NCI-H128 (cell line): ENCODE data around the gene ZNF467.

Source experiments
- DNase-seq: peaks from one replicate; lab custom pipeline; 2025; ENCODE audit not compliant: unreplicated experiment; lab: John Stamatoyannopoulos, UW

The ZNF467 gene

DNA sequence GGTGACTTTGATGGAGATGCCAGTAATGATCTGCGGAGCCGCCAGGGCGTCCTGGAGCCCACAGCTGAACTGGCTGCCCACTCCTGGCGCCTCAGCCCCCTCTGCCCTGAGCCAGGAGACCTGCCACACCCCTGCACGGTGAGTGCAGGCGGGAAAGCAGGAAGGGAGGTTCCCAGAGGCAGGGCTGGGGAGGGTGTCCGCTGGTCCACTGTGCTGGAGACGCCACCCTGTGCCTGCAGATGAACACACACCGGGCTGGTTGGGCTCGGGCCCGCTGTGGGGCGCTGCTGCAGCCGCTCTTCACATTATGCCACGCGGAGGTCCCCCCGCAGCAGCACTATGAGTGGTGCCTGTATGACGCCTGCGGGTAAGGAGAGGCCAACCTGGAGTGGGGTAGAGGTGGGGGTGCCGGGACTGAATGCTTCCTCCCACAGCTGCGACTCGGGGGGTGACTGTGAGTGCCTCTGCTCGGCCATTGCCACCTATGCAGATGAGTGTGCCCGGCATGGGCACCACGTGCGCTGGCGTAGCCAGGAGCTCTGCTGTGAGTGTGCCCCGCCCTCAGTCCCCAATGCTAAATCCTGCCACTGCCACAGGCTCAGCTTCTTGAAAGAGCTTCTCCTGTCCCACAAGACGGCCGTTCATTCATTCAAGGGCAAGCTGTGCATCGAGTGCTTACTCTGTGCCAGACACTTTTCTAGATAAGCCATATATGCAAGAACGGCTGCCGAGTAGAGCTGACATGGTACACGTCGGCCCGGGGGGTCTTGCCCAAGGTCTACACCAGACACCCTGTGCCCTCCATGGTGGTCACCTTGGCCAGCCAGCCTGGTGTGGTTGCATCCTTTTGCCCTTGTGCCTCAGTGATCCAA lies 14.3 kb upstream of the ZNF467 start:
- peak; percentile 11 for DNase-seq

DNA sequence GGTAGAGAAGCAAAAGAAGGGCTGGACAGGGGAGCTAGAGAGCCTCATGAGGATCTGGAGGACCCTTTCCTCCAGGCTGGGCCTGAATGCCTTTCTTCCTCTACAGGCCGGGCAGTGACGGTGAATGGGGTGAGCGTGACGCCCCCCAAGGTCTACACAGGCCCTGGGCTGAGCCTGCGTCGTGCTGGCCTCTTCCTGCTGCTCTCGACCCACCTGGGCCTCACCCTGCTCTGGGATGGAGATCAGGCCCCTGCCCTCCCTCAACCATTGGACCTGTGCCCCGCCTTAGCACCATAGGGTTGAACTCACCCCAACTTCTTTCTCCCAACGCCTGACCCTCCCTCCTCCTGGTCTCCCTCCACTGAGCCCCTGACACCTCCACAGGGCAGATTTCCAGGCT lies 12.6 kb upstream of the ZNF467 start:
- no peak for DNase-seq

DNA sequence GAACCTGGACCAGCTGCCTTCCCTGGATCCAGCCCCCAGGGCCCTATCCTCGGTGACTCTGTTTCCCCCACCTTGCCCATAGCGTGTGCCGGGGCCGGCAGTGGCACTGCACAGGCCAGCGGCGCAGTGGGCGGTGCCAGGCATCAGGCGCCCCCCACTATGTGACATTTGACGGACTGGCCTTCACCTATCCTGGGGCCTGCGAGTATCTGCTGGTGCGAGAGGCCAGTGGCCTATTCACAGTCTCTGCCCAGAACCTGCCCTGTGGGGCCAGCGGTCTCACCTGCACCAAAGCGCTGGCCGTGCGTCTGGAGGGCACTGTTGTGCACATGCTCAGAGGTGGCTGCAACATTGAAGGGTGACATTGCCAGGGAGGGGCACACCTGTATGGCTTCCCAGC lies 12.0 kb upstream of the ZNF467 start:
- DNase-seq: no peak

DNA sequence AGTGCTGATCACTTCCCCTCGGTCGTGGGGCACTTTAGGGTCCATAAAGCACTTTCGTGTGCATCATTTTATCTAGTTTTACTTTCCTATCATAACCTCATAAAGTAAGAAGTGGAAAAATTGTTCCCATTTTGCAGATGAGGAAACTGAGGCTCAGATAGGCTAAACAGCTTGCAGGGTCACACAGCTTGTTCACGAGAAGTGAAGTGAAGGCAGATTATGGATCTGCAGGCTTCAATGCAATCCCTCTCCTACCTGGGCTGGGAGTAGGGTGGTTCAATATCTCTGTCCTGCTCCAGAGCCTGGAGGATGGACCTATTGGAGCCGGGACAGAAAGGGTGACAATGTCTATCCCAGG lies 10.8 kb upstream of the ZNF467 start:
- DNase-seq: no peak

DNA sequence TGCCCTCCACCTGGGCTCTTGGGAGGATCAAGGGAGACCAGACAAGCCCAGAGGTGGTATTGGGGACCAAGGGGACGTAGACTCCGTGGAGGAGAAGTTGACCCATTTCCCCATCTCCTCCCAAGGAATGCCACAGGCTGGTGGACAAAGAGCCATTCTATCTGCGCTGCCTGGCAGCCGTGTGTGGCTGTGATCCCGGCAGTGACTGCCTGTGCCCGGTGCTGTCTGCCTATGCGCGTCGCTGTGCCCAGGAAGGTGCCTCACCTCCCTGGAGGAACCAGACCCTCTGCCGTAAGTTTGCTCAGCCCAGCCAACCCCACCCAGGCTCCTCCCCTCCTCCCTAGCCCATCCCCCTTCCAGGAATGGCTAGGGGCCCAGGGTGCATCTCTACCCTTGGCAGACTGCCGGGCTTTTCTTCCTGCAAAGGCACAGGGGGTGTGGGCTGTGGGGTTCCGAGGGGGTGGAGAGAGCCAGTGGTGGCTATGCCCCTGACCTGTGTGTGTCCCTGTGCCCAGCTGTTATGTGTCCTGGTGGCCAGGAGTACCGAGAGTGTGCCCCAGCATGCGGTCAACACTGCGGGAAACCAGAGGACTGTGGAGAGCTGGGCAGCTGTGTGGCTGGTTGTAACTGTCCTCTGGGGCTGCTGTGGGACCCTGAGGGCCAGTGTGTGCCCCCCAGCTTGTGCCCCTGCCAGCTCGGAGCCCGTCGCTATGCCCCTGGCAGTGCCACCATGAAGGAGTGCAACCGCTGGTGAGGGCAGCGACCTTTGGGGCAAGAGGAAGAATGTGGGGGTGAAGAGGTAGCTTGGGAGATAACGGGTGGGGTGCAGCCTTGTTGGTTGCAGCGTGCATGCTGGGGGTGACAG lies 10.2 kb upstream of the ZNF467 start:
- DNase-seq: no peak

DNA sequence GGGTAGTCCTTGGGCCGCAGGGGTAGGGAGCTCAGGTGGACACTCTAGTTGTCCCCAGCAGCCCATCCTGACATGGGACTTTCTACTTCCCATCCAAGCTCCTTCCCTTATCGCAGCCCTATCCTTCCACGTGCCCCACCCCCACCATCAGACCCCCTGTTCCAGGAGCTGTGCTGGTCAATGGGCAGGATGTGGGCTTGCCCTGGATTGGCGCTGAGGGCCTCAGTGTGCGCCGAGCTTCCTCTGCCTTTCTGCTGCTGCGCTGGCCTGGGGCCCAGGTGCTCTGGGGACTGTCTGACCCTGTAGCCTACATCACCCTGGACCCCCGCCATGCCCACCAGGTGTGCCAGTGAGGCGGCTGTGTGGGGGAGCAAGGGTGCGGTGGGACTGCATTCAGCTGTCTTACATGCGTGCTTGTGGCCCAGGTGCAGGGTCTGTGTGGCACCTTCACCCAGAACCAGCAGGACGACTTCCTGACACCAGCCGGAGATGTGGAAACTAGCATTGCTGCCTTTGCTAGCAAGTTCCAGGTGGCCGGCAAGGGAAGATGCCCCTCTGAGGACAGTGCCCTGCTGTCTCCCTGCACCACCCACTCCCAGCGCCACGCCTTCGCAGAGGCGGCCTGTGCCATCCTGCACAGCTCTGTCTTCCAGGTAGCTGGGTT lies 9.4 kb upstream of the ZNF467 start:
- DNase-seq: no peak

DNA sequence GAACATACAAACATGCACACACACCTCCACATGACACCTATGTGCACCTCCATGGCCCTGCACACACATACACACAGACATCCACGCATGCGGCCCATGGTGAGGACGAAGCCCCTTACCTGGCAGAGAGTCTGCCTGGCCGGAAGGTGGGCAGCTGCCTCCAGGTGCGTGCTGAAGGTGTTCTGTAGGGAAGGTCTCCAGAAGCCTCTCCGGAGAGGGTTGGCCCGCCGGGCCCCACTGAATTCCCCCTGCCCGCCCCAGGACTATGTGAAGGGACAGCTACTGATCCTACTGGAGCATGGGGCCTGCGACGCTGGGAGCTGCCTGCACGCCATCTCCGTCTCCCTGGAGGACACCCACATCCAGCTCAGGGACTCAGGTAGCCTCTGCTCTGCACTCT lies 8.5 kb upstream of the ZNF467 start:
- no peak for DNase-seq

DNA sequence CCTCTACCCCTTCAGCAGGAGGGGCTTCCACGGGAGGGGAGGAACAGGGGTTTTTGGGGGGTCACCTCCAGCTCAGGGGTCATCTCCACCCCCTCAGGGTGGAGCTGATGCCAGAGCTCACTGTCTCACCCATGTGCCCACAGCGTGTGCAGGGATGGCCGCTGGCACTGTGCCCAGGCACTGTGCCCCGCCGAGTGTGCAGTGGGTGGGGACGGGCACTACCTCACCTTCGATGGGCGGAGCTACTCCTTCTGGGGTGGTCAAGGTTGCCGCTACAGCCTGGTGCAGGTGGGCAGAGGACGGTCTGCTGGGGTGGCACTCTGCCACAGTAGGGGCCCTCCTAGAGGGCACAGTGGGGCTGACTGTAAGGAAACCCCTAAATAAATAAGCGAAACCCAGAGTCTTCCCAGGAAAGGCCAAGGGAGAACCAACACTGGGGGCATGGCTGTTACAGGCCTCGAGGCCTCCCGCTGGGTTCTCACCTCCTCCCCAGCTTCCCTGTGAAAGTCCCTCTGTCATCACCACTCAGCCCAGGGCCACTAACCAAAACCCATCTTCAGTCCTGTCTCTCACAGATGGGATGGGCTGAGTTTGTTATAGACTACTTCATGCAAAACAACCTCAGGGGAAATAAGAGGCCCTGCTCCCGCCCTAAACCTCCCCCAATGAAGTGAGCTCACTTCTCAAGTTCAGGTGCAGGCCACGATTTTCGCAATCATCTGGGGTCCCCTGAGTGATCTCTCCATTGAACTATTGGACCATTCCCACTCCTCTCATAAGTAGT lies 7.4 kb upstream of the ZNF467 start:
- DNase-seq: no peak

DNA sequence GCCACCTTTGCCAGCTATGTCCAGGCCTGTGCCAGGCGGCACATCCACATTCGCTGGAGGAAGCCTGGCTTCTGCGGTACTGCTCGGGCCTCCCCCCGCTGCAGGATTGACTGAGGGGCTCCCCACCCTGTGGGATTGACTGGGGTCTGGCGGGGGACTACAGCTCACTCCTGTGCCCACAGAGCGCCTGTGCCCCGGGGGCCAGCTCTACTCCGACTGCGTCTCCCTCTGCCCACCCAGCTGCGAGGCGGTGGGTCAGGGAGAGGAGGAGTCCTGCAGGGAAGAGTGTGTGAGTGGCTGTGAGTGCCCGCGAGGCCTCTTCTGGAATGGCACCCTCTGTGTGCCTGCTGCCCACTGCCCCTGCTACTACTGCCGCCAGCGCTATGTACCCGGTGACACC lies 6.7 kb upstream of the ZNF467 start:
- DNase-seq: no peak

DNA sequence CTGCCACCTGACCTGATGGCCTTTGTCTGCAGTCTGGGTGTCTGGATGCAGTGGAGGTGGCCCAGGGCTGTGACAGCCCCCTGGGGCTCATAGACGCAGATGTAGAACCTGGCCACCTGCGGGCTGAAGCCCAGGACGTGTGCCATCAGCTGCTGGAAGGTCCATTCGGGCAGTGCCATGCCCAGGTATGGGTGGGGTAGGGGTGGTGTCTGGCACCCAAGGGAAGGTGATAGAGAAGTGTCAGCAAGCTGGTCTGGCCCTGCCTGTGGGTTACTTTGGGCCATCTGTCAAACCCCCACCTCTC lies 6.1 kb upstream of the ZNF467 start:
- DNase-seq: no peak

DNA sequence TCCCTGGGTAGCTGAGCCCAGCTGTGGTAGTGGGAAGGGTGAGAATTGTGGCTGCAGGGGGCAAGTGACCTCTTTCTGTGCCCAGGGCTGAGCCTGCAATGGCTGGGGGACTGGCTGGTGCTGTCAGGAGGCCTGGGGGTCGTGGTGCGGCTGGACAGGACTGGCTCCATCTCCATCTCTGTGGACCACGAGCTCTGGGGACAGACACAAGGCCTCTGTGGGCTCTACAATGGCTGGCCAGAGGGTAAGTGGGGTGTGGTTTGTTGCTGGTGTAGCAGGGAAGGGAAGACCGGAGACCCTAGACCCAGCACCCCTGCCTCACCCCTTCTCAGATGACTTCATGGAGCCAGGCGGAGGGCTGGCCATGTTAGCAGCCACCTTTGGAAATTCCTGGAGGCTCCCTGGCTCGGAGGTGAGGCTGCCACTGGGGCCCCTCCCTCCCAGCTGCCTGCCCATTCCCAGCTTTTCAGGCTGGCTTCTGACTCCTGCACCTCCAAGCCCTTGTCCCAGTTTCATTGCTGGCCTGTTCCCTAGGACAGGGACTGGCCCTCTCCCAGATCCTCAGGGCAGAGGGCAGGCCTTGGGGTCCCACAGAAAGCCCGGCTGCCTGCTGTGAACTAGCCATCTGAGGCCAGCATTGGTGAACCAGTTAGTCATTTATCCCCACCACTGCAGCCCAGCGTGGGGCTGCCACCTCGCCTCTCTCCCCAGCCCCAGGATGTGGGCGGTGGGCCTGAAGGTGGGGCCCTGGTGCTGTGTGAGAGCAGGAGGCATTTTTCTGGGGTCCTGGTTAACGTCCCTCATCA lies 5.5 kb upstream of the ZNF467 start:
- no peak for DNase-seq

DNA sequence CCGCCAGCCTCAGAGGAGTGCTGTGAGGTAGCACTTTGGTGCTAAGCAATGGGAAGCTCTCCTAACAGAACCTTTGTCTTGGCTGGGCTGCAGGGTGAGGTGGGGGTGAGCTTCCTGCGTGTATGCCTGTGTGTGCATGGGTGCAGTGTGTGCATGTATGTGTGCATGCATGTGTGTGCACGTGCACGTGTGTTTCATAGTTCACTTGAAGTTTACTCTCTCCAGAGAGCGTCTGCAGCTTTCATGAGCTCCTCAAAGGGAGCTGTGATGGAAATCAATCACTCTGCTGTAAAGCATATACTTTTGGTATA lies 4.9 kb upstream of the ZNF467 start:
- DNase-seq: no peak

DNA sequence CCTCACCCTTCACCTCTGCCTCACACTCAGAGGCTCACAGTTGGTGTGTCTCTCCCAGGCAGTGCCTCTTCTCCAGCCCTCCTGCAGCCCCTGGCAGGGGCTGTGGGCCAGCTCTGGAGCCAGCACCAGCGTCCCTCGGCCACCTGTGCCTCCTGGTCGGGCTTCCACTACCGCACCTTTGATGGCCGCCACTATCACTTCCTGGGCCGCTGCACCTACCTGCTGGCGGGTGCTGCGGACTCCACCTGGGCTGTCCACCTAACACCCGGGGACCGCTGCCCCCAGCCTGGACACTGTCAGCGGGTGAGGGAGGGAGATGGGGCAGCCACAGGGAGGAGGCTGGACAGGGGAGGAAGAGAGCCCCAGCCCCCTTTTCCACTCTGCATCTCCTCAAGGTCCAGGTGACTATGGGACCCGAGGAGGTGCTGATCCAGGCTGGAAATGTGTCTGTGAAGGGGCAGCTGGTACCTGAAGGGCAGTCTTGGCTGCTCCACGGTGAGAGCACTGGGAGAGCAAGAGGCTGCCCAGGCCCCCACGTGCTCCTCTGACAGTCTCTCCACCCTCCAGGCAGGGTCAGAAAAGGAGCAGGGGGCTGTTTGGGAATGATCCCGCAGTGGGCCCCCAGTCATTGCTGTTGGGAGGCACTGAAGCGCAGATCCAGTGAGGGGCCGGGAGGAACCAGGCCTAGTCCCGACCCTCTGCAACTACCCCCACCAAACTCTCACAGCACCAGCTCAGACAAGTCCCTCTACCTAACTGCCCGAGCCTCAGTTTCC lies 4.4 kb upstream of the ZNF467 start:
- no peak for DNase-seq

DNA sequence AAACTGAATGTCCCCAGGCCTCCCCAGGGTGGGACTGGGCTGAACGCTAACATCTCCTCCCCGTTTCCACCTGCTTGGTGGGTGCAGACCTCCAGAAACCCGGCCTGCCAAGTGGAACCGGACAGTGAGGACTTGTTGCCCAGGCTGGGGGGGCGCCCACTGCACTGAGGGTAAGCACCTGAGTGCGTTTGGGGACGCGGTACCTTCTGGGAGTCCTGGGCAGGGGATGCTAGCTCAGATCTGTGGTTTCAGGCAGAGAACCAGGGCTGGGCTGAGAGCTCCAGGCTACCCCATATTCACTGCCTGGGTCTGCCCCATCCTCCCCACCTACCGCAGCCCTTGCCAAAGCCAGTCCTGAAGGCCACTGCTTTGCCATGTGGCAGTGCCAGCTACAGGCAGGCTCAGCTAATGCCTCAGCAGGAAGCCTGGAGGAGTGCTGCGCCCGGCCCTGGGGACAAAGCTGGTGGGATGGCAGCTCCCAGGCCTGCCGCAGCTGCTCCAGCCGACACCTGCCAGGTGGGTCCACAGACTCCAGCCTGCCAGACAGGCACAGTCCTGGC lies 3.5 kb upstream of the ZNF467 start:
- no peak for DNase-seq

DNA sequence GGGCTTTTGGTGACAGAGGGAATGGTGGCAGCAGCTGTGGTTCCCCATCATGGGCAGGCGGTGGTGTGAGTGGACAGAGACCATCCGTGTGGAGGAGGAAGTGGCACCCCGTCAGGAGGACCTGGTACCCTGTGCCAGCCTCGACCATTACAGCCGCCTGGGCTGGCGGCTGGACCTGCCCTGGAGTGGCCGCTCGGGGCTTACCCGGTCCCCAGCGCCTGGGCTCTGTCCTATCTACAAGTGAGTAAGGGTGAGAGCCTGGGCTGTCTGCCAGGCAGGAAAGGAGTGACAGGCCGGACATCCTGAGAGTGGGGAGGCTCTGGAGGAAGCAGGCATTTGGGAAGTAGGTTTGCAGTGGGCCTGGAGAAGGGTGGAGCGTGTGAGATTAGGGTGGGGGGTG lies 2.9 kb upstream of the ZNF467 start:
- DNase-seq: no peak

DNA sequence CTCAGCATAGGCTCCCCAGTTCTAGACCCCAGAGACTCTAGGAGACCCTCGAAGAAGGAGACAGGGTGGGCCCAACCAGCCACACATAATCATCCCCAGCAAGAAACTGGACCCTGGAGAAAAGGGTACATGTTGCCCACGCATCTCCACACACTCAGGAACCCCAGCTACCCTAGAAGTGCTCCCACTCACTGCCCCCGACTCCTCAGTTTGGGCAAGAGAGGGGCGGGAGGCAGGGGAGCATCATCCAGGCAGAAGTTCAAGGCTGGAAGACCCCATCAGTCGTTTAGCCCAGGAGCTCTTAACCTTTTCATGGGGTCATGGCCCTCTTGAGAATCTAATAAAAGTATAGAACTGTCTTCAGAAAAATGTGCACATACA lies 1.8 kb upstream of the ZNF467 start:
- DNase-seq: no peak

DNA sequence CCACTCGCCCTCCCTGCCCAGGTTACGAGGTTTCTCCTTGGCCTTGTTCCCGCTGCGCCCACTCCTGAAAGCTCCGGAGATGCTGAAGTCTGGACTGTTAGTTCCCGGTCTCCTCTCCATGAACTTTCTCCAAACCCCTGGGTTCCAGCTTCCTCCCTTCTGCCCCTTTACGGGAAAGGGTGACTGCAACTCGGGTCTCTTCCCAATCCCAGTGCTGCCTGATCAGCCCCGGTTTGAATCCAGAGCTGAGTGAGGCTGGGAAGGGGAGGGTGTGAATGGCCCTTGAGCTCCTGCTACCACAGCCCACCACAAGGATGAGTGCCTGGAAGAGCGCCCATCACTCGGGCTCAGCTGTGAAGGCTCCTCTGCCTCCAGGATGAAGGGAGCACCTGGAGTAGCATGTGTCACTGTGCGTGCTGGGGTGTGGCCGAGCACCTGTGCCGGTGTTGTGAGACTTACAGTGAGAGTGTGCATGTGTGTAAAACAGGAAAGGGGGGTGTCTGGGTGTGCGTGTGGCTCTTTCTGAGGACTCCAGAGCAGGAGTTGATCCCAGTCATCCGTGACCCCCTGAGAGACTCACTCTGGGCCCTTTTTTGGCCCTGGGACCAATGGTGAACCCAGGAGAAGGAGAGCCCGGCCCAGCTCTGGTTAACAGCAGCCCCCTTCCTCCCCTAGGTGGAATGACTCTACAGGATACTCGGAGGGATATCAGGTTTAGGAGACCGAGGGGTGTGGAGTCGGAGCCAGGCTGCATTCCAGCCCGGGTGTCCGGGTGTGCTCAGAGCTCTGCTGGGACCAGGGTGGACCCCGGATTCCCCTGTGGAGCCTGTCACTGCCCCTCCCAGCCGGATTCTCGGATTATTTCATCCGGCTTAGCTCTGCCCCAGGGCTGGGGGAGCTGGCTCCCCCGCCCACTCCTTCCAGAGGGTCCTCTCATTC lies 1.1 kb upstream of the ZNF467 start:
- no peak for DNase-seq

DNA sequence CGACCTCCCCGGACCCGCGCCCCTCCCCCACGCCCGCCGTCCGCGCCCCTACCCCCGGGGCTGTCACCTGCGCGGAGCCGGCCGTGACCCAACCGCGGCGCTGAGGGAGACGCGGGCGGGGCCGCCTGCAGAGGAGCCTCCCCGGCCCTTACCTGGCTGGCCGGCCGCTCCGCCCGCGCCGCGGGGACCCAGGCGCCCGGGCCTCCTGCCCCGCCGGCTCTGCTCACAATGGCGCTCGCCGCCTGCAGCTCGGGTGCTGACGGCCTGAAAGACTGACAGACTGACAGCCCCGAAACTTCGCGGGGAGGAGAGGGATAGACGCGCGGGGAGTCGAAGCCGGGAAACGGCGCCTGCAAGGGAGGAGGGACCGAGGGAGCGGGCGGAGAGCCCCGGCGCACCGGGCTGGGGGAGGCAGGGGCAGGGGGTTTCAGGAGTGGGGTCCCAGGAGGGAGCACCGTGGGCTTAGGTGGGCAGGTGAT lies 393 bp downstream of the ZNF467 start:
- DNase-seq: no peak
